HEK293T (cell line): ENCODE results near the gene PSMA8.

Experiments
- ARNT ChIP-seq: fragments of 450-650 bp; IDR thresholded peaks from 2 replicates; pipeline ENCODE4 v1.6.1; 2017; ENCODE audit warnings: mild to moderate bottlenecking
- BHLHE40 ChIP-seq: fragments of 450-650 bp; IDR thresholded peaks from 2 replicates; pipeline ENCODE4 v1.6.1; 2016; ENCODE audit warnings: mild to moderate bottlenecking, moderate library complexity, borderline replicate concordance
- ELF4 ChIP-seq: fragments of 450-650 bp; IDR thresholded peaks from 2 replicates; pipeline ENCODE4 v1.6.1; 2017; ENCODE audit warnings: antibody characterized with exemption
- FOXM1 ChIP-seq: fragments of 450-650 bp; IDR thresholded peaks from 2 replicates; pipeline ENCODE4 v1.6.1; 2017; ENCODE audit warnings: mild to moderate bottlenecking, borderline replicate concordance
- L3MBTL2 ChIP-seq: fragments of 450-650 bp; conservative IDR thresholded peaks from 2 replicates; pipeline ENCODE4 v1.6.1; 2016; ENCODE audit warnings: mild to moderate bottlenecking
- NFRKB ChIP-seq: fragments of 450-650 bp; IDR thresholded peaks from 2 replicates; pipeline ENCODE4 v1.6.1; 2016; ENCODE audit warnings: mild to moderate bottlenecking, moderate library complexity
- SP1 ChIP-seq: fragments of 450-650 bp; IDR thresholded peaks from 2 replicates; pipeline ENCODE4 v1.6.1; 2017
- SUZ12 ChIP-seq: fragments of 450-650 bp; IDR thresholded peaks from 2 replicates; pipeline ENCODE4 v1.6.1; 2016; ENCODE audit warnings: mild to moderate bottlenecking
- ZNF384 ChIP-seq: fragments of 450-650 bp; IDR thresholded peaks from 2 replicates; pipeline ENCODE4 v1.6.1; 2016

- no peak for TF ChIP-seq ELF4
- TF ChIP-seq ARNT = no peak
- TF ChIP-seq FOXM1 = no peak
- no peak for TF ChIP-seq SP1
- no peak for TF ChIP-seq SUZ12
- no peak for TF ChIP-seq ZNF384
- TF ChIP-seq L3MBTL2 = no peak
- TF ChIP-seq BHLHE40 = no peak
- no peak for TF ChIP-seq NFRKB
Measured at GRCh38 chr18:26230497-26230896, 96.8 kb downstream of the PSMA8 start.
